ENCODE results near the gene WDR1. TPM values are rescaled to one million over a fixed set of nuclear protein-coding genes. Genes with fewer than 3 reads are reported as not detected.

Gene WDR1
- 367 and 387 TPM in 2 replicates for total RNA-seq

GRCh38 chr4:10116569-10117358 lies at the start of gene WDR1:
Gene WDR1 (minus strand): TSS chr4:10116799. CDS start chr4:10116666, 133 bp downstream.
- peak; percentile 82 for DNase-seq (ENCODE audit: low read depth)

GRCh38 chr4:10164877-10165283 lies 48.3 kb upstream of the WDR1 start:
- DNase-seq (ENCODE audit: low read depth), result peak; percentile 32

- DNase-seq (ENCODE audit: low read depth), result no peak
These were observed 46.7 kb upstream of the WDR1 start for GRCh38 chr4:10163296-10163695.

GRCh38 chr4:10162341-10163000 lies 45.9 kb upstream of the WDR1 start:
- no peak for DNase-seq (ENCODE audit: low read depth)

GRCh38 chr4:10161840-10162239 lies 45.2 kb upstream of the WDR1 start:
- no peak for DNase-seq (ENCODE audit: low read depth)

- DNase-seq (ENCODE audit: low read depth), result peak; percentile 18
These were observed 44.5 kb upstream of the WDR1 start for GRCh38 chr4:10161146-10161545.

GRCh38 chr4:10160281-10160856 lies 43.8 kb upstream of the WDR1 start:
- peak; percentile 27 for DNase-seq (ENCODE audit: low read depth)

GRCh38 chr4:10159671-10160070 lies 43.1 kb upstream of the WDR1 start:
- no peak for DNase-seq (ENCODE audit: low read depth)

GRCh38 chr4:10158333-10158942 lies 41.8 kb upstream of the WDR1 start:
- peak; percentile 22 for DNase-seq (ENCODE audit: low read depth)

GRCh38 chr4:10157478-10158332 lies 41.1 kb upstream of the WDR1 start:
- DNase-seq (ENCODE audit: low read depth), result peak; percentile 71

GRCh38 chr4:10154241-10154640 lies 37.6 kb upstream of the WDR1 start:
- no peak for DNase-seq (ENCODE audit: low read depth)

GRCh38 chr4:10153161-10153560 lies 36.6 kb upstream of the WDR1 start:
- no peak for DNase-seq (ENCODE audit: low read depth)

GRCh38 chr4:10151182-10151581 lies 34.6 kb upstream of the WDR1 start:
- DNase-seq (ENCODE audit: low read depth), result no peak

- no peak for DNase-seq (ENCODE audit: low read depth)
These were observed 28.4 kb upstream of the WDR1 start for GRCh38 chr4:10144966-10145365.

- no peak for DNase-seq (ENCODE audit: low read depth)
These were observed 27.9 kb upstream of the WDR1 start for GRCh38 chr4:10144479-10144878.

- no peak for DNase-seq (ENCODE audit: low read depth)
These were observed 26.6 kb upstream of the WDR1 start for GRCh38 chr4:10143171-10143570.

- no peak for DNase-seq (ENCODE audit: low read depth)
These were observed 24.5 kb upstream of the WDR1 start for GRCh38 chr4:10140866-10141759.

GRCh38 chr4:10139518-10139917 lies 22.9 kb upstream of the WDR1 start:
- DNase-seq (ENCODE audit: low read depth), result no peak

GRCh38 chr4:10135260-10135659 lies 18.7 kb upstream of the WDR1 start:
- no peak for DNase-seq (ENCODE audit: low read depth)

- DNase-seq (ENCODE audit: low read depth), result no peak
These were observed 17.5 kb upstream of the WDR1 start for GRCh38 chr4:10134141-10134540.

- DNase-seq (ENCODE audit: low read depth), result no peak
These were observed 14.6 kb upstream of the WDR1 start for GRCh38 chr4:10131202-10131601.

Data from renal cortical epithelial cell (primary cell).